Activated CD8-positive, alpha-beta memory T cell treated with anti-CD3 and anti-CD28 coated beads, Interleukin-2, amount 50 U/mL, for 4 hours (primary cell): ENCODE data around the gene VWA8.

Experiments
- DNase-seq: peaks from one replicate; pipeline ENCODE4 v3.0.0-alpha.2; 2020

VWA8 gene

GRCh38 chr13:41720839-41721561 is 239.9 kb downstream of the VWA8 start:
- no peak for DNase-seq

GRCh38 chr13:41716236-41716635 is 244.7 kb downstream of the VWA8 start:
- DNase-seq, result no peak

GRCh38 chr13:41713405-41713804 is 247.5 kb downstream of the VWA8 start:
- DNase-seq, result no peak

GRCh38 chr13:41710771-41711170 is 250.1 kb downstream of the VWA8 start:
- no peak for DNase-seq

GRCh38 chr13:41709511-41709910 is 251.4 kb downstream of the VWA8 start:
- no peak for DNase-seq

GRCh38 chr13:41708713-41709112 is 252.2 kb downstream of the VWA8 start:
- no peak for DNase-seq

GRCh38 chr13:41707194-41707821 is 253.6 kb downstream of the VWA8 start:
- no peak for DNase-seq

- no peak for DNase-seq
Measured at GRCh38 chr13:41706152-41706551, 254.8 kb downstream of the VWA8 start.

GRCh38 chr13:41702540-41702939 is 258.4 kb downstream of the VWA8 start:
- no peak for DNase-seq

GRCh38 chr13:41701676-41702075 is 259.2 kb downstream of the VWA8 start:
- DNase-seq, result no peak

GRCh38 chr13:41700790-41701310 is 260.1 kb downstream of the VWA8 start:
- DNase-seq, result no peak

- no peak for DNase-seq
Measured at GRCh38 chr13:41699759-41700158, 261.1 kb downstream of the VWA8 start.

- no peak for DNase-seq
Measured at GRCh38 chr13:41697578-41697977, 263.3 kb downstream of the VWA8 start.

GRCh38 chr13:41696163-41697003 is 264.5 kb downstream of the VWA8 start:
- DNase-seq, result no peak

- DNase-seq, result no peak
Measured at GRCh38 chr13:41694545-41695301, 266.2 kb downstream of the VWA8 start.

- DNase-seq, result no peak
Measured at GRCh38 chr13:41693434-41693833, 267.5 kb downstream of the VWA8 start.

GRCh38 chr13:41691274-41691673 is 269.6 kb downstream of the VWA8 start:
- no peak for DNase-seq

- no peak for DNase-seq
Measured at GRCh38 chr13:41682766-41683165, 278.1 kb downstream of the VWA8 start.

GRCh38 chr13:41682001-41682400 is 278.9 kb downstream of the VWA8 start:
- no peak for DNase-seq

- DNase-seq, result no peak
Measured at GRCh38 chr13:41681587-41681986, 279.3 kb downstream of the VWA8 start.

GRCh38 chr13:41680900-41681299 is 280.0 kb downstream of the VWA8 start:
- no peak for DNase-seq

GRCh38 chr13:41678848-41679247 is 282.1 kb downstream of the VWA8 start:
- no peak for DNase-seq

- no peak for DNase-seq
Measured at GRCh38 chr13:41678249-41678648, 282.7 kb downstream of the VWA8 start.
